GM12892 (cell line): Measurements from ENCODE around the gene KCTD19.

Source experiments
- POLR2AphosphoS5 ChIP-seq: IDR thresholded peaks from 2 replicates; pipeline ENCODE4 v1.6.1; 2011; ENCODE audit warnings: low read depth, low read length, control low read depth
- TAF1 ChIP-seq: IDR thresholded peaks from 2 replicates; pipeline ENCODE4 v1.6.1; 2011; ENCODE audit warnings: low read depth, mild to moderate bottlenecking, control low read depth, low read length, borderline replicate concordance

GRCh38 chr16:67364600-67365235, 38.2 kb upstream of the KCTD19 start:
- TF ChIP-seq TAF1 = no peak
- TF ChIP-seq POLR2AphosphoS5 = no peak
